CD14-positive monocyte (primary cell): ENCODE data around the gene CD200R1. TPM values are rescaled to one million over a fixed set of nuclear protein-coding genes. Genes with fewer than 3 reads are reported as not detected.

Source experiments
- DNase-seq, 3 donors: peaks; one replicate each; pipeline ENCODE4 v3.0.0-alpha.2; 2011 to 2022
- H2AFZ ChIP-seq: 2 replicates; pipeline ENCODE4 v1.6.0; 2012; ENCODE audit warnings: mild to moderate bottlenecking, low read depth, low read length, inconsistent platforms; ENCODE audit not compliant: insufficient read depth, poor library complexity, severe bottlenecking
- H3K27ac ChIP-seq, 2 donors: 1 replicate in 1 of 2; 2 replicates in 1 of 2; pipeline ENCODE4 v1.5.1; 2012 to 2013; ENCODE audit warnings: low read length in 2 of 2, control low read depth in 1 of 2, inconsistent platforms in 1 of 2, low read depth in 1 of 2, mild to moderate bottlenecking in 1 of 2
- H3K27me3 ChIP-seq, 2 donors: one replicate each; pipeline versions ENCODE4 v1.6.0 to v1.6.1; 2011 to 2013; ENCODE audit warnings: low read length in 2 of 2; ENCODE audit not compliant: control insufficient read depth in 2 of 2, insufficient read depth in 2 of 2
- H3K36me3 ChIP-seq, 2 donors: replicated peaks in 1 of 2; 1 replicate in 1 of 2; 2 replicates in 1 of 2; pipeline versions ENCODE4 v1.5.1 to v1.6.1; 2012 to 2013; ENCODE audit warnings: low read length in 2 of 2, control low read depth in 1 of 2, inconsistent platforms in 1 of 2, mild to moderate bottlenecking in 1 of 2; ENCODE audit not compliant: insufficient read depth in 2 of 2, control insufficient read depth in 1 of 2
- H3K4me1 ChIP-seq, 2 donors: 1 replicate in 1 of 2; 2 replicates in 1 of 2; pipeline versions ENCODE4 v1.5.1 to v1.6.1; 2012 to 2013; ENCODE audit warnings: low read length in 2 of 2, control low read depth in 1 of 2, inconsistent platforms in 1 of 2, mild to moderate bottlenecking in 1 of 2, moderate library complexity in 1 of 2; ENCODE audit not compliant: insufficient read depth in 2 of 2, control insufficient read depth in 1 of 2
- H3K4me2 ChIP-seq: replicated peaks from 2 replicates; pipeline ENCODE3; 2012; ENCODE audit warnings: low read length, moderate library complexity, mild to moderate bottlenecking; ENCODE audit not compliant: poor library complexity, severe bottlenecking; ENCODE audit errors: extremely low read depth
- H3K4me3 ChIP-seq, 3 experiments: fragments of 200-600 bp in 1 of 3; sonication (generic) in 1 of 3; replicated peaks in 1 of 3; 1 replicate in 2 of 3; 2 replicates in 1 of 3; pipeline ENCODE4 v1.5.1; 2011 to 2013; ENCODE audit warnings: low read length in 3 of 3, mild to moderate bottlenecking in 3 of 3, control low read depth in 2 of 3, low read depth in 2 of 3, inconsistent platforms in 1 of 3, moderate library complexity in 1 of 3
- H3K79me2 ChIP-seq: 2 replicates; pipeline ENCODE4 v1.6.0; 2012; ENCODE audit warnings: mild to moderate bottlenecking, control low read depth, inconsistent platforms, low read length, moderate library complexity; ENCODE audit not compliant: insufficient read depth
- H3K9ac ChIP-seq: 2 replicates; pipeline ENCODE4 v1.6.0; 2017; ENCODE audit warnings: low read length, mild to moderate bottlenecking; ENCODE audit not compliant: insufficient read depth, poor library complexity, severe bottlenecking
- H3K9me3 ChIP-seq, 2 donors: replicated peaks in 1 of 2; 1 replicate in 1 of 2; 2 replicates in 1 of 2; pipeline versions ENCODE4 v1.5.1 to v1.6.1; 2012 to 2013; ENCODE audit warnings: low read length in 2 of 2, control low read depth in 1 of 2; ENCODE audit not compliant: control insufficient read depth in 1 of 2, insufficient read depth in 1 of 2
- H4K20me1 ChIP-seq: 2 replicates; pipeline ENCODE4 v1.6.0; 2012; ENCODE audit warnings: mild to moderate bottlenecking, low read length, control low read depth, moderate library complexity; ENCODE audit not compliant: insufficient read depth
- H3K27ac Mint-ChIP-seq, 7 donors: one replicate each; pipeline ENCODE4 v1.8.0; 2020; ENCODE audit warnings: mild to moderate bottlenecking in 7 of 7, mixed read lengths in 7 of 7, moderate library complexity in 6 of 7, inconsistent platforms in 2 of 7
- H3K27me3 Mint-ChIP-seq, 3 donors: one replicate each; pipeline ENCODE4 v1.8.0; 2021 to 2022; ENCODE audit warnings: low read depth in 3 of 3, mild to moderate bottlenecking in 3 of 3, mixed read lengths in 3 of 3, moderate library complexity in 3 of 3, inconsistent platforms in 1 of 3
- H3K36me3 Mint-ChIP-seq, 2 donors: one replicate each; pipeline ENCODE4 v1.8.0; 2020; ENCODE audit warnings: mixed read lengths in 2 of 2, inconsistent platforms in 1 of 2, mild to moderate bottlenecking in 1 of 2
- H3K4me1 Mint-ChIP-seq: one replicate; pipeline ENCODE4 v1.8.0; 2020; ENCODE audit warnings: mild to moderate bottlenecking, mixed read lengths
- H3K4me3 Mint-ChIP-seq, 2 donors: one replicate each; pipeline ENCODE4 v1.8.0; 2020; ENCODE audit warnings: mild to moderate bottlenecking in 2 of 2, mixed read lengths in 2 of 2, moderate library complexity in 1 of 2
- H3K9me3 Mint-ChIP-seq, 7 donors: one replicate each; pipeline ENCODE4 v1.8.0; 2020 to 2022; ENCODE audit warnings: mixed read lengths in 7 of 7, mild to moderate bottlenecking in 6 of 7, moderate library complexity in 6 of 7, inconsistent platforms in 2 of 7
- CTCF ChIP-seq: fragments of 200-600 bp; IDR thresholded peaks from one replicate; pipeline ENCODE4 v1.8.0; 2022; ENCODE audit warnings: antibody characterized with exemption, mild to moderate bottlenecking
- WGBS: methylation state at CpG from one replicate; pipeline ENCODE4 v1.1.5; 2013; ENCODE audit warnings: missing lambda C conversion rate; ENCODE audit not compliant: insufficient coverage; 5-methylcytosine and 5-hydroxymethylcytosine counted together
- intact Hi-C, 2 donors: fragments of 100-400 bp; cut with micrococcal nuclease; formaldehyde crosslinking; loops; one replicate each; pipeline versions ENCODE4 v1.15.0 to v1.15.1; 2023
- polyA plus RNA-seq, 3 donors: library from polyadenylated mRNA; depleted of rRNA in 1 of 3; unstranded in 2 of 3; stranded (reverse) in 1 of 3; fragments of 300-500 nt in 2 of 3; fragments of >200 nt in 1 of 3; fragmentation: Illumina TruSeq in 2 of 3; gene quantifications; 1 replicate in 2 of 3; 2 replicates in 1 of 3; pipeline ENCODE4 v1.2.3, GENCODE V29; 2012 to 2021

CD200R1 gene
- polyA plus RNA-seq, 3 donors: 1.5 to 9.0 (median 1.6) TPM

DNA sequence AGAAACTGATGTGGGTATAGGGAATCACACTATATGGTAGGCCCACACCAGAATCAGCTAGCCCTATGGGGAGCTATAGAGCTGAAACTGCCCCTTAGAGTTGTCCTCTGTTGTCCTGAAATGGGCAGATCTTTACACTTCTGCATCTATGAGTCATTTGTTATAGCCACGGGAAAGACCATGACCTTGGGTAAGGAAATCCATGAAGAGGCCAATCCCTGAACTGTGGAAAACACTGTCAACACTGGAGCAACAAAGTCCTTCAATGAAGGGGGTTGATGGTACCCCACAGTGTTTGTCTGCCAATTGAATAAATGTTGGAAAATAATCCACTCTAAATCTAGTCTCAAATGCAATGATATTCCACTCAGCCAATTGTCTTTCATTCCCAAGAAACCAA is 5.2 kb upstream of the CD200R1 start:
- H3K4me1 Mint-ChIP-seq: peaks cover 43% of the 10 kb centered on the region
- H3K9me3 Mint-ChIP-seq: peaks cover 0 to 2% (median 0%) of the 10 kb centered on the region in 7 donors
- Histone ChIP-seq H2AFZ (no peak overlapping the region), H3K27ac (no peak overlapping the region), H3K79me2 (no peaks in the 10 kb centered on the region), H3K36me3 (no peaks in the 10 kb centered on the region), H3K4me2 (no peak overlapping the region), H3K4me1 (peaks cover 34 to 36% of the 10 kb centered on the region in 2 donors), H3K4me3 (no peak overlapping the region), H3K27me3 (no peaks in the 10 kb centered on the region), H4K20me1 (no peaks in the 10 kb centered on the region), H3K9me3 (no peaks in the 10 kb centered on the region), H3K9ac (no peak overlapping the region)
- no peaks in the 10 kb centered on the region for H3K36me3 Mint-ChIP-seq
- H3K27ac Mint-ChIP-seq: no peak overlapping the region
- TF ChIP-seq CTCF: no peak
- H3K27me3 Mint-ChIP-seq: no peaks in the 10 kb centered on the region
- no peak for DNase-seq
- H3K4me3 Mint-ChIP-seq: no peak overlapping the region
- WGBS: 33% methylated on average over 1 of the region's 1 CpG
- intact Hi-C loops: loop anchor here (5.0 kb wide), 2 partner anchors 248 to 338 kb away; partner anchors contain the start of gene CCDC80 (in 1 of the 2)

- H3K4me1 Mint-ChIP-seq: peaks cover 51% of the 10 kb centered on the region
- Histone ChIP-seq H3K4me3 (no peak overlapping the region), H3K27me3 (no peaks in the 10 kb centered on the region), H3K9me3 (no peaks in the 10 kb centered on the region), H3K4me1 (peaks cover 41 to 44% of the 10 kb centered on the region in 2 donors), H3K4me2 (no peak overlapping the region), H3K79me2 (no peaks in the 10 kb centered on the region), H3K36me3 (no peaks in the 10 kb centered on the region), H2AFZ (no peak overlapping the region), H4K20me1 (no peaks in the 10 kb centered on the region), H3K9ac (no peak overlapping the region), H3K27ac (no peak overlapping the region)
- no peak overlapping the region for H3K4me3 Mint-ChIP-seq
- no CpG with 5 or more reads among the region's 1 CpG for WGBS
- TF ChIP-seq CTCF: peak; percentile 87
- peaks cover 0 to 2% (median 0%) of the 10 kb centered on the region in 7 donors for H3K9me3 Mint-ChIP-seq
- H3K27ac Mint-ChIP-seq: no peak overlapping the region
- intact Hi-C loops: loop anchor here in 1 of 2 donors (5.0 kb wide), 1 partner anchor 337 kb away; the partner anchor contains the start of gene CCDC80
- peaks cover 0 to under 1% (median 0%) of the 10 kb centered on the region in 3 donors for H3K27me3 Mint-ChIP-seq
- peak; percentile 33 to 55 (median 39) for DNase-seq
- H3K36me3 Mint-ChIP-seq: no peaks in the 10 kb centered on the region
These were observed 4.4 kb upstream of the CD200R1 start for GRCh38 chr3:112979244-112979832.
